ENCODE data around the gene MED12L. TPM values are rescaled to one million over a fixed set of nuclear protein-coding genes. Genes with fewer than 3 reads are reported as not detected.

The MED12L gene
- total and polyA plus RNA-seq, 9 of the 15 experiments (the other 6 are each of a cell fraction or from before 2014, with no cell fraction given) = not detected

DNA sequence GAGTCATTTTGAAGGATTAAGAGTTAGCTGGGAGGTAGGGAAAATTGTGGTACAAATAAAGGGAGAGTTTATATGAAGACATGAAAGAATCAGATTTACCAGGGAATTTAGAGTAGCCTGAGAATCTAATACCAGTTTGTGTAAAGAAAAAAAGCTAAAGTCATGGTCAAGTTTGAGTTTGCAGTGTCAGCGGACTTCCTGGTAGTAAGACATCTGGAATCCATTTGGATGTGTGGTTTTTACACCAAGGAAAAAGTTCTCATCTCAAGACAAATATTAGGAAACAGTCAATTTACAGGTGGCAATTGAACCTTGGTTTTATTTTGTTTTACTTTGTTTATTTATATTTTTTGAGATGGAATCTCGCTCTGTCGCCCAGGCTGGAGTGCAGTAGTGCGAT lies 300.6 kb downstream of the MED12L start:
- no peak for FAIRE-seq
- H3K36me3 ChIP-seq (ENCODE audit: control insufficient read depth, insufficient read depth, low read length) = no peaks in the 10 kb centered on the region
- POLR2A ChIA-PET = no interaction called here
- H3K79me2 ChIP-seq (ENCODE audit: control insufficient read depth, insufficient read depth, low read length) = no peaks in the 10 kb centered on the region
- H3K9me3 ChIP-seq (replicated peaks; ENCODE audit: control insufficient read depth, insufficient read depth, low read depth, low read length) = no peaks in the 10 kb centered on the region
- CTCF ChIA-PET (ENCODE audit: low intra/inter-chr PET ratio) = no interaction called here
- in situ Hi-C loops (cut with MboI) (no loop called here), intact Hi-C loops (cut with micrococcal nuclease) (no loop called here)
- ATAC-seq = no peak
- H2AFZ ChIP-seq (ENCODE audit: low read depth, low read length) = no peak overlapping the region
- no TSS peak for BruUV-seq (replicated peaks)
- no peak for DNase-seq (ENCODE audit: extremely low read depth in 1 of 4, low spot score in 3 of 4)
- H4K20me1 ChIP-seq (replicated peaks; ENCODE audit: control insufficient read depth, insufficient read depth, low read length) = no peaks in the 10 kb centered on the region
- no peak overlapping the region for H3K4me2 ChIP-seq (ENCODE audit: insufficient read depth, low read length)
- 0% methylated on average over 4 of the region's 4 CpGs for WGBS (ENCODE audit: insufficient coverage, low coverage, missing lambda C conversion rate)
- H3K4me1 ChIP-seq (replicated peaks in 1 of 2; ENCODE audit: control insufficient read depth in 2 of 2, insufficient read depth in 2 of 2, low read length in 2 of 2) = no peaks in the 10 kb centered on the region
- TF ChIP-seq PRPF4 (IDR thresholded peaks at IDR 0.05; ENCODE audit: insufficient read depth, low read depth, low read length, poor library complexity, severe bottlenecking) = no peak
- no peak for TF ChIP-seq ARHGAP35 (IDR thresholded peaks at IDR 0.05; ENCODE audit: partially characterized antibody)
- TF ChIP-seq YBX1 (IDR thresholded peaks at IDR 0.05) = no peak
- TF ChIP-seq GABPB1 (CRISPR knock-in tag; IDR thresholded peaks at IDR 0.05) = no peak
- no peak for TF ChIP-seq MAFF (IDR thresholded peaks at IDR 0.05; ENCODE audit: low read length)
- no peak for TF ChIP-seq IFI16 (CRISPR knock-in tag; IDR thresholded peaks at IDR 0.05)
- TF ChIP-seq ZNF324 (CRISPR knock-in tag; IDR thresholded peaks at IDR 0.05) = no peak
- no peak for TF ChIP-seq ZKSCAN8 (CRISPR knock-in tag; IDR thresholded peaks at IDR 0.05)
- no peak for TF ChIP-seq ZNF644 (tag; IDR thresholded peaks at IDR 0.05; ENCODE audit: low read depth)
- no peak for TF ChIP-seq TFE3 (CRISPR knock-in tag; IDR thresholded peaks at IDR 0.05)
- no peak for TF ChIP-seq SLC30A9 (CRISPR knock-in tag; IDR thresholded peaks at IDR 0.05)
- no peak for TF ChIP-seq IRF2 (CRISPR knock-in tag; IDR thresholded peaks at IDR 0.05)
- no peak overlapping the region for H3K4me3 ChIP-seq
- H3K9me1 ChIP-seq (ENCODE audit: control insufficient read depth, insufficient read depth, low read length) = no peaks in the 10 kb centered on the region
- no peak overlapping the region for H3K9ac ChIP-seq (ENCODE audit: insufficient read depth in 1 of 2, low read depth in 2 of 2, low read length in 2 of 2)
- peaks cover 0 to 5% of the 10 kb centered on the region in 2 experiments; a peak in 4 of 5 replicates for H3K27me3 ChIP-seq (ENCODE audit: control insufficient read depth in 2 of 2, insufficient read depth in 2 of 2, low read length in 2 of 2)
- H3K27ac ChIP-seq (ENCODE audit: extremely low read depth, low read depth, low read length) = no peak overlapping the region

Measured in K562 (cell line).